ENCODE results near the gene RAD51B. TPM values are rescaled to one million over a fixed set of nuclear protein-coding genes. Genes with fewer than 3 reads are reported as not detected.

Gene RAD51B
- total and polyA plus RNA-seq, 2 of the 13 experiments (the other 11 are each of a cell fraction or from before 2014, with no cell fraction given) = 7.0 to 9.5 TPM

GRCh38 chr14:68297039-68297438 is 477.5 kb downstream of the RAD51B start:
- TF ChIP-seq ELF3 (CRISPR knock-in tag; IDR thresholded peaks at IDR 0.05) = no peak
- TF ChIP-seq ATM (IDR thresholded peaks at IDR 0.05; ENCODE audit: borderline replicate concordance) = no peak
- TF ChIP-seq KLF16 (CRISPR knock-in tag; IDR thresholded peaks at IDR 0.05) = no peak
- TF ChIP-seq ATAD3A (CRISPR knock-in tag; IDR thresholded peaks at IDR 0.05) = no peak
- TF ChIP-seq PCBP1 (IDR thresholded peaks at IDR 0.05; ENCODE audit: borderline replicate concordance, low read depth, low read length) = no peak
- TF ChIP-seq RBM39 (IDR thresholded peaks at IDR 0.05; ENCODE audit: low read depth, low read length, poor library complexity, severe bottlenecking) = no peak
- no peak for TF ChIP-seq E2F2 (CRISPR knock-in tag; IDR thresholded peaks at IDR 0.05; ENCODE audit: borderline replicate concordance)
- TF ChIP-seq YEATS4 (CRISPR knock-in tag; IDR thresholded peaks at IDR 0.05; ENCODE audit: borderline replicate concordance) = no peak
- no peak for TF ChIP-seq BRF2 (CRISPR knock-in tag; IDR thresholded peaks at IDR 0.05)
- TF ChIP-seq ARID4A (CRISPR knock-in tag; IDR thresholded peaks at IDR 0.05; ENCODE audit: borderline replicate concordance) = no peak
- Histone ChIP-seq H3K4me3 (replicated peaks in 1 of 3; ENCODE audit: insufficient read depth in 1 of 3, low read depth in 2 of 3, low read length in 3 of 3) (no peak overlapping the region), H3K27me3 (ENCODE audit: control insufficient read depth in 1 of 2, insufficient read depth in 2 of 2, low read length in 2 of 2) (no peaks in the 10 kb centered on the region), H3K9ac (ENCODE audit: insufficient read depth, low read depth, low read length) (no peak overlapping the region), H4K20me1 (ENCODE audit: insufficient read depth, low read length) (no peaks in the 10 kb centered on the region), H3K79me2 (ENCODE audit: insufficient read depth, low read length) (no peaks in the 10 kb centered on the region), H3K4me2 (ENCODE audit: low read depth, low read length) (no peak overlapping the region), H3K36me3 (replicated peaks in 1 of 2; ENCODE audit: control insufficient read depth in 1 of 2, insufficient read depth in 2 of 2, low read length in 2 of 2) (no peaks in the 10 kb centered on the region), H3K9me3 (ENCODE audit: low read length) (no peaks in the 10 kb centered on the region), H2AFZ (ENCODE audit: low read length) (no peak overlapping the region), H3K4me1 (ENCODE audit: insufficient read depth, low read length) (peaks cover 67% of the 10 kb centered on the region), H3K27ac (ENCODE audit: extremely low read length, insufficient read depth, low read length) (no peak overlapping the region)
- ATAC-seq (no peak), FAIRE-seq (no peak), DNase-seq (ENCODE audit: low spot score) (no peak)
- POLR2A ChIA-PET = no interaction called here
- in situ Hi-C loops (cut with HindIII; ENCODE audit: extremely low pct_ligation_motif_present, low pct_unique_long_range_greater_than_20kb) = no loop called here
- BruUV-seq (replicated peaks) = no TSS peak
- 95% methylated on average over 4 of the region's 4 CpGs for WGBS (ENCODE audit: low lambda C conversion rate)
- intact Hi-C loops (cut with micrococcal nuclease; ENCODE audit: unreplicated experiment) = loop anchor here (5.0 to 10.0 kb wide), 2 partner anchors 50 to 168 kb away; no protein-coding TSS in a partner anchor
- CTCF ChIA-PET (ENCODE audit: low intra/inter-chr PET ratio, low total read pairs) = no interaction called here

All from HepG2 (cell line).